ENCODE results near the gene RASGRF1.

DNA sequence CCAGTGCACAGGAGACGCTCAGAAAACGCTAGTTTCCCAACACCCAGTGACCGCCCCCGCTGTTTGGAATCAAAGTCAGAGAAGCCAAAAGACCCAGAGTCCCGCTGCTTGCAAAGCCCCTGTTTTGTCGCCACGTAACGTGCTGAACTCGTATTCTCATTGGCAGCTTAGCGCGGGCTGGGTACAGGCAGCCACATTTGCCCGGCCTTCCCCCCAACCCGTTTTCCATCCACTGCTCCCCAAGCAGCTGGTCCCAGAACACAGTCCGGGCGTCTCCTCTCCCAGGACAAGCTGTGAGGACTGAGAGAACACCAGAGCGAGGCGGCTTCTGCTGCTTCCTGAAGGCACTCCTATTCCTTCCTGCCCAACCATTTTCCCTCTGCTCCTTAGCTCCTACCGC, 54.8 kb downstream of the RASGRF1 start:
- TF ChIP-seq POLR2AphosphoS5 (IDR thresholded peaks at IDR 0.05; ENCODE audit: low read depth, low read length) (no peak), CTCF (IDR thresholded peaks at IDR 0.05) (no peak), SIN3A (IDR thresholded peaks at IDR 0.05; ENCODE audit: borderline replicate concordance, insufficient read depth, low read depth, low read length) (no peak), TCF7L2 (IDR thresholded peaks at IDR 0.05; ENCODE audit: low read depth, low read length) (no peak), REST (IDR thresholded peaks at IDR 0.05; ENCODE audit: insufficient read depth in 1 of 2, low read depth in 2 of 2, low read length in 1 of 2) (no peak)

Measured in Panc1 (cell line).